GM10248 (cell line): ENCODE measurements around the gene DUSP23.
A peak's percentile ranks its signal among the peaks of the same experiment; 100 is the strongest.

Source experiments
- CTCF ChIA-PET: fragments of 300-600 bp; sonication (Branson Sonifier 250); formaldehyde crosslinking; extraction: SDS; loops from one replicate; lab custom pipeline; 2021; ENCODE audit warnings: antibody characterized with exemption; lab: Yijun Ruan, JAX
- POLR2A ChIA-PET: fragments of 350-650 bp; sonication (Branson Sonifier 250); formaldehyde crosslinking; extraction: SDS; loops from one replicate; lab custom pipeline; 2020; ENCODE audit warnings: antibody characterized with exemption; lab: Yijun Ruan, JAX
- DNase-seq: peaks from one replicate; pipeline ENCODE4 v3.0.0; 2012; ENCODE audit errors: extremely low spot score
- CTCF ChIP-seq: IDR thresholded peaks from 2 replicates; pipeline ENCODE4 v1.5.1; 2012; ENCODE audit warnings: mild to moderate bottlenecking, low read depth; ENCODE audit errors: extremely low read depth, missing control alignments, control extremely low read depth

DUSP23 gene

DNA sequence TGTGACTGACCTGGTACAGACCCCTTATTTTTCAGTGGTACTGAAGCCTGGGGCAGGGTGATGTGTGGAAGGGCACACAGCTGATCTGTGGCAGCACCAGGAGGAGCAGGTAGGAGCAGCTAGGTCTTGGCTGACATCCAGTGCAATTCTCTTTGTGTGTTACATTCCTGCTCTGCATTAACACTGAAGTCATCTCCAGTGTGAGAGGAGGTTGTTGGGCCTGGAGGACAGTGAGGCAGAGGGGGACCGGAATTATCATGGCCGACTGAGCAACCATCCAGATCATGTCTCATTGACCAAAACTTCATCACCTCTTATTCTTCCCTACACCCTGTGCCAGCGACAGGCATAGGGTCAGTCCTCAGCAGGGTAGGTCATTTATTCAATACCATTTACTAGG lies 47.4 kb downstream of the DUSP23 start:
- ChIA-PET CTCF (interaction anchor here (1.5 to 2.0 kb wide), 2 partner anchors 29 to 218 kb away, joined by 3 to 7 read pairs; no protein-coding TSS in a partner anchor), POLR2A (no interaction called here)
- TF ChIP-seq CTCF = no peak
- no peak for DNase-seq

GRCh38 chr1:159828581-159829272 lies 48.0 kb downstream of the DUSP23 start:
- TF ChIP-seq CTCF = no peak
- CTCF ChIA-PET = interaction anchor here (1.2 to 2.8 kb wide), 3 partner anchors 22 to 217 kb away, joined by 3 to 8 read pairs (median 3); no protein-coding TSS in a partner anchor
- DNase-seq = no peak
- POLR2A ChIA-PET = no interaction called here

DNA sequence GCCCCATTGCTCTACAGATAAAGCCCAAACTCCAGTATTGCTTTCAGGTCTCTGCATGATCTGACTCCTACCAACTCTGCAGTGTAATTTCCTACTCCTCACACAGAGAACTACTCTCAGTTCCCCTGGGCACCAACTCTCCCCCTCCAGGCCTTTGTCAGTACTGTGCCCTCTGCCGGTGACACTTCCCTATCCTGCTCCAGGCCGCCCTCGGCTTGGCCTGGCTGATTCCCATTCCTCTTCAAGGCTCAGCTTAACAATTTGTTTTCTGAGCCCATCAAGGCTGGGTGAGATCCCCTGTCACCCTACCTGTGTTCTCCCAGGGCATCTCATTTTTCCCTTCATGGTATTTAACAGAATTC lies 48.5 kb downstream of the DUSP23 start:
- ChIA-PET CTCF (interaction anchor here (1.2 to 2.8 kb wide), 2 partner anchors 21 to 30 kb away, joined by 3 to 8 read pairs; no protein-coding TSS in a partner anchor), POLR2A (no interaction called here)
- TF ChIP-seq CTCF = peak; percentile 38
- DNase-seq = peak; percentile 64

DNA sequence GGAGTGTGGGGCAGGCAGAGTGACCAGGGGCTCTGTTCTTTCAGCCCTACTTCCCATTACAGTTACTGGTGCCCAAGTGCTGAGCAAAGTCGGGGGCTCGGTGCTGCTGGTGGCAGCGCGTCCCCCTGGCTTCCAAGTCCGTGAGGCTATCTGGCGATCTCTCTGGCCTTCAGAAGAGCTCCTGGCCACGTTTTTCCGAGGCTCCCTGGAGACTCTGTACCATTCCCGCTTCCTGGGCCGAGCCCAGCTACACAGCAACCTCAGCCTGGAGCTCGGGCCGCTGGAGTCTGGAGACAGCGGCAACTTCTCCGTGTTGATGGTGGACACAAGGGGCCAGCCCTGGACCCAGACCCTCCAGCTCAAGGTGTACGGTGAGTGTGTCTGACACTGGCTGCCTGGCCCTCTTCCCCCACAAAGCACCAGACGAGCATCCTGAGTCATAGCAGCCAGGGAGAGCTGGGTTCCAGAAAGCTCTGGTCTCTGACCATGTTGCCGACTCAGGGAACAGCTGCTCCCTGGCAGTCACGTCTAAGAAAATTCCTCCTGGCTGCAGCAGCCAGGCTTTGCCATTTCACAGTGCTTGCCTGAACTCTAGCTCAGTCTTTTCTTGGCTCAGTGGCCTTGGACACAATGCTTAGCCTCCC lies 49.2 kb downstream of the DUSP23 start:
- no peak for DNase-seq
- TF ChIP-seq CTCF = no peak
- ChIA-PET CTCF (interaction anchor here (2.8 kb wide), 1 partner anchor 31 kb away, joined by 8 read pairs; no protein-coding TSS in a partner anchor), POLR2A (no interaction called here)

- CTCF ChIA-PET = interaction anchor here (2.1 to 2.8 kb wide), 2 partner anchors 11 to 32 kb away, joined by 8 to 9 read pairs; no protein-coding TSS in a partner anchor
- POLR2A ChIA-PET = no interaction called here
- DNase-seq = no peak
- TF ChIP-seq CTCF = no peak
These were observed 50.0 kb downstream of the DUSP23 start for GRCh38 chr1:159830722-159831121.

GRCh38 chr1:159831412-159832141 lies 50.8 kb downstream of the DUSP23 start:
- ChIA-PET CTCF (interaction anchor here (0.9 to 2.9 kb wide), 11 partner anchors 8 to 699 kb away, joined by 3 to 10 read pairs (median 4); no protein-coding TSS in a partner anchor), POLR2A (no interaction called here)
- TF ChIP-seq CTCF = no peak
- DNase-seq = no peak
